B cell (primary cell): ENCODE measurements around the gene TMEM131.

Experiments used
- CTCF ChIP-seq: fragments of 200-600 bp; IDR thresholded peaks from one replicate; pipeline ENCODE4 v1.8.0; 2022; ENCODE audit warnings: antibody characterized with exemption, mild to moderate bottlenecking
- EZH2 ChIP-seq: IDR thresholded peaks from 2 replicates; pipeline ENCODE4 v1.6.1; 2012; ENCODE audit warnings: borderline replicate concordance, low read depth, mild to moderate bottlenecking, moderate library complexity, low read length; ENCODE audit not compliant: insufficient read depth, poor library complexity, severe bottlenecking

GRCh38 chr2:97983698-97984097 is 12.1 kb downstream of the TMEM131 start:
- TF ChIP-seq CTCF: no peak
- no peak for TF ChIP-seq EZH2
